GM13977 (cell line): Measurements from ENCODE around the gene SAA4.

Experiments used
- DNase-seq: peaks from one replicate; pipeline ENCODE4 v3.0.0; 2012; ENCODE audit warnings: low spot score
- in situ Hi-C: fragments of 300-500 bp; cut with MboI; formaldehyde crosslinking; loops from one replicate; pipeline ENCODE4 v1.12.0; 2022; ENCODE audit warnings: low sequenced_read_pairs, low pct_unique_long_range_greater_than_20kb, mixed read lengths, inconsistent platforms; ENCODE audit not compliant: unreplicated experiment
- TF ChIP-seq, protein P1 (sequence below): IDR thresholded peaks from 2 replicates; pipeline ENCODE4 v1.5.1; 2012; ENCODE audit warnings: mild to moderate bottlenecking, control low read depth; ENCODE audit not compliant: insufficient read depth; ENCODE audit errors: extremely low read depth, missing control alignments

The SAA4 gene

DNA sequence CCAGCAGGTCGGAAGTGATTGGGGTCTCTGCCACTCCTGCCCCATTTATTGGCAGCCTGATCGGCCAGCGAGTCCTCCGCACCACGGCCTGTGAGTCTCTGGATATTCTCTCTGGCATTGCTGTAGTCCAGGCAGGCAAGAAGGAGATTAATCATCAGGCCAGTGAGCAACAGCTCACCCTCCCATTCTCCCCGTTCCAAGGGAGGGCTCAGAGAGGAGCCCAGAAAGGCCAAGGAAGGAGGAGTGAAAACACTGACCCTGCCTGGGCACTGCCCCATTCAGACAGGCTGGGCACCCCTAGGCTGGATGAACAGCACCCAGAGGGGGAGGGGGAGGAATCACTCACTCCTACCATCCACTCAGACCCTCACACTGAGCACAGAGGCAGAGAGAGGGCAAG lies 8.8 kb upstream of the SAA4 start:
- no peak for DNase-seq
- in situ Hi-C loops = no loop called here
- TF ChIP-seq, protein P1, sequence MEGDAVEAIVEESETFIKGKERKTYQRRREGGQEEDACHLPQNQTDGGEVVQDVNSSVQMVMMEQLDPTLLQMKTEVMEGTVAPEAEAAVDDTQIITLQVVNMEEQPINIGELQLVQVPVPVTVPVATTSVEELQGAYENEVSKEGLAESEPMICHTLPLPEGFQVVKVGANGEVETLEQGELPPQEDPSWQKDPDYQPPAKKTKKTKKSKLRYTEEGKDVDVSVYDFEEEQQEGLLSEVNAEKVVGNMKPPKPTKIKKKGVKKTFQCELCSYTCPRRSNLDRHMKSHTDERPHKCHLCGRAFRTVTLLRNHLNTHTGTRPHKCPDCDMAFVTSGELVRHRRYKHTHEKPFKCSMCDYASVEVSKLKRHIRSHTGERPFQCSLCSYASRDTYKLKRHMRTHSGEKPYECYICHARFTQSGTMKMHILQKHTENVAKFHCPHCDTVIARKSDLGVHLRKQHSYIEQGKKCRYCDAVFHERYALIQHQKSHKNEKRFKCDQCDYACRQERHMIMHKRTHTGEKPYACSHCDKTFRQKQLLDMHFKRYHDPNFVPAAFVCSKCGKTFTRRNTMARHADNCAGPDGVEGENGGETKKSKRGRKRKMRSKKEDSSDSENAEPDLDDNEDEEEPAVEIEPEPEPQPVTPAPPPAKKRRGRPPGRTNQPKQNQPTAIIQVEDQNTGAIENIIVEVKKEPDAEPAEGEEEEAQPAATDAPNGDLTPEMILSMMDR = no peak

DNA sequence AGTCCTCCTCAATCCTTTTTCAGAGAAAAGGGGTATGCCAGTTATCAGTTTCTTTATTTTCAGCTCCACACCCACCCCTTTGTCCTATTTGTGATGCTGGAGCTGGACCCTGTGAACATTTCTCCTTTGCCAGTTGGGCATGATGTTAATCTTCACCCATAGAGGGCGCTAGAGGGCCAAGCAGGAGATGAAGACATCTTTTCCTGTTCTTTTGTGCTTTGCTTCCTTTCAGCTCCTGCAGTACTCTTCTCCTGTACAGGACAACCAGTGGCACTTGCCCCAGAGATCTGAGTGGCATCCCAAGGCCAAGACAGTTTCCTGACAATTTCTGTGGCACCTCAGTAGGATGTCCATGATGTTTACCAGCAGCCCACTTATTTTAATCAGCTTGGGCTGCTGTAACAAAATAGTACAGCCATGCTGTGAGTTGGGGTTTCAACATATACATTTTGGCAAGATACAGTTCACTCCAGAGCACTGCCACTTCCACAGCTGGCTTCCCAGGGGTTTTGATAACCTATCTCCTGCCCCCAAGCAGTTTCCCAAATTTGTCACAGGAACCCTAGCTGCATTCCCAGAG lies 7.3 kb upstream of the SAA4 start:
- TF ChIP-seq, protein P1 = peak; percentile 87
- in situ Hi-C loops = no loop called here
- DNase-seq = peak; percentile 47

DNA sequence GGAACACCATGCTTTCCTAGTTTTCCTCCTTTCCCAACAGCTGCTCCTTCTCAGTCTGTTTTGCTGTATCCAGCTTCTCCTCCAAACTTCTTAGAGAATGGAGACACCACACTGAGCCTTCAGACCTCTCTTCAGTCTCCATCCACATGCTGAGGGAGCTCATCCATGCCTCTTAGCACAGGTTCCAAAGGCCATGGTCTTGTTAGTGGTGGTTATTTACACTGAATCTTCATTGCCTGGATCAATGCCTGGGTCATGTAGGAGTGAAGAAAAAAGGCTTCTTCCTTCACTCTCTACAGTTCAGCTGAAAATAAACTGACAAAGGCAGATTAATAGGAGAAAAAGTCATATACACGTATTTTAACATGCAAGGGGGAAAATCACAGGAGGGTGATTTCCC lies 3.1 kb upstream of the SAA4 start:
- in situ Hi-C loops = no loop called here
- no peak for DNase-seq
- TF ChIP-seq, protein P1 = no peak

DNA sequence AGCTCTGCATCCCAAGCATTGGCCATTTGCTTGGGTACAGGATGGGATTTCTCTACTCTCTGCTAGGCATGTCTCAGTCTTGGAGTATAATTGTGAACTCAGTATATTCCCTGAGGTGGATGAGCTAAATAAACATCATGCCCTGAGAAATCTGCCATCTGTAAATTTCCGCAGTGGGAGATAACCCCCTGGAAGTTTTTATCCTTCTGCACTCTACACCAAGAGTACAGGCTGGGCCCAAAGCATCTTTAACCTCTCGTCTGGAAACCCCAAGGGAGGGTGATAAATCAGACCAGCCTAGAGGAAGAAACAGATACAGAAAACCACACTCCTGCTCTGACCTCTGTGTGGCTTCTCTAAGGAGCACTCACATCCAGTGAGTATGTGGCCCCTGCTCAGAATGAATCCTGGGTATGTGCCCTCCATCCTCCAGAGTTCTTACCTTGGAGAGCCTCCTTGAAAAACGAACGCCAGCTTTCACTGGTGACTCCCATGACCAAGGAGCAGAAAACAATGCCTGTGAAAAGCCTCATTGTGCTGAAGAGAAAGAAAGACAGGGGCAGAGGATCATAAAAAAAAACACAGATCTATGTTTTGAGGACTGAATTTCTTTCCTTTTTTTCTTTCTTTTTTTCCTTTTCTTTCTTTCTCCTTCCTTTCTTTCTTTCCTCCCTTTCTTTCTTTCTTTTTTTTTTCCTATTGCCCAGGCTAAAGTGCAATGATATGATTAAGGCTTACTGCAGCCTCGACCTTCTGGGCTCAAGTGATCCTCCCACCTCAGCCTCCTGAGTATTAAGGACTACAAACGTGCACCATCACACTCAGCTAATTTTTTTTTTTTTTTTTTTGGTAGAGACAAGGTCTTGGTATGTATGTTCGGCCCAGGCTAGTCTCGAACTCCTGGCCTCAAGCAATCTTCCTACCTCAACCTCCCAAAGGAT lies 938 bp downstream of the SAA4 start:
- no peak for DNase-seq
- TF ChIP-seq, protein P1 = no peak
- in situ Hi-C loops = no loop called here

DNA sequence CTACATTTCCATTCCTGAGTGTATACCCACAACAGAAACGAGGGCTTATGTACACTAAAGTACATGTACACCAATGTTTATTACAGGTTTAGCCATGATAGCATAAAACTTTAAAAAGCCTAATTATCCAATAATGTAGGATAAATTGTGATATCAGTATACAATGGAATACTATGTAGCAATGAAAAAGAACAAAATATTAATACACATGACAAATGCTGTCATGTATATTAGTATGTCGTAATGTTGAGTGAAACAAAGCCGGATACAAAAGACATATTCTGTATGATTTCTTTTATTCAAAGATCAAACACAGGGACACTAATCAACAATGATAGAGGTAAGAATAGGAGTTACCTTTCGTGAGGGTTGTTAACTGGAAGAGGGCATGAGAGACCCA lies 2.7 kb downstream of the SAA4 start:
- TF ChIP-seq, protein P1 = no peak
- in situ Hi-C loops = no loop called here
- DNase-seq = no peak

DNA sequence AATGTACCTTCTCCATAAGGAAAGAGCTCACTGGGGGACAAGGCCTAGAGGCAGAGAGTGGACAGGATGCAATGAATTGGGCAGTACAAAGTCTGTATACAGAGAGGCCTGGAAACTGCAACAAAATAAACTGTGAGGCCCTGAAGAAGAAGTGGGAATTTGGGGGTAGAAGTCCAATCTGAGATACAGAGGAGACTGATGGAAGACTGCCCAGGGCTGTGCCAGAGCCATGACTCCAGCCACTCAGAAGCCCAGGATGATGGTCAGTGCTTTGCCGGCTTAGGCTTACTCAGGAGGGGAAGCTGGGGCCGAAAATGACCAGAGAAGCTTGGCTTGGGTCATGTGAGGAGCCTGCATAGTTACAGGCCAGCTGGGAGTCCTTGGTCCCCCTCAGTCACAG lies 5.7 kb downstream of the SAA4 start:
- TF ChIP-seq, protein P1 = no peak
- in situ Hi-C loops = no loop called here
- no peak for DNase-seq
